WTC11 (cell line): ENCODE data around the gene SIGLEC5.

Experiments used
- CTCF ChIP-seq: fragments of 200-600 bp; IDR thresholded peaks from 2 replicates; pipeline ENCODE4 v1.8.0; 2022; ENCODE audit warnings: antibody characterized with exemption
- E2F4 ChIP-seq: sonication (generic); formaldehyde crosslinking; IDR thresholded peaks from 2 replicates; pipeline ENCODE4 v1.8.1; 2022; ENCODE audit warnings: low read depth, mild to moderate bottlenecking, moderate library complexity, missing genetic modification reagents, borderline replicate concordance
- IRF1 ChIP-seq: sonication (generic); formaldehyde crosslinking; IDR thresholded peaks from 2 replicates; pipeline ENCODE4 v1.8.0; 2023; ENCODE audit warnings: missing genetic modification reagents
- KAT7 ChIP-seq: sonication (generic); formaldehyde crosslinking; IDR thresholded peaks from 2 replicates; pipeline ENCODE4 v1.8.1; 2023; ENCODE audit warnings: missing genetic modification reagents, mild to moderate bottlenecking, borderline replicate concordance
- NR1H2 ChIP-seq: sonication (generic); formaldehyde crosslinking; IDR thresholded peaks from 2 replicates; pipeline ENCODE4 v1.9.0; 2021; ENCODE audit warnings: mild to moderate bottlenecking, moderate library complexity, missing genetic modification reagents
- TEAD4 ChIP-seq: sonication (generic); formaldehyde crosslinking; IDR thresholded peaks from 2 replicates; pipeline ENCODE4 v1.8.0; 2022; ENCODE audit warnings: mild to moderate bottlenecking, missing genetic modification reagents
- ZNF416 ChIP-seq: fragments of 250-450 bp; sonication (Bioruptor Pico); IDR thresholded peaks from 2 replicates; pipeline ENCODE4 v1.9.0; 2021; ENCODE audit warnings: mild to moderate bottlenecking, inconsistent platforms

- TF ChIP-seq CTCF, result no peak
- no peak for TF ChIP-seq KAT7
- TF ChIP-seq E2F4 (CRISPR knock-in tag), result no peak
- no peak for TF ChIP-seq TEAD4 (CRISPR knock-in tag)
- TF ChIP-seq IRF1, result no peak
- no peak for TF ChIP-seq ZNF416 (CRISPR knock-in tag)
- TF ChIP-seq NR1H2 (CRISPR knock-in tag), result no peak
These were observed 57.3 kb downstream of the SIGLEC5 start for GRCh38 chr19:51572908-51573307.
